ENCODE results near the gene ABCB1. TPM values are rescaled to one million over a fixed set of nuclear protein-coding genes. Genes with fewer than 3 reads are reported as not detected.
"Not testable (repeated sequence)": the region's sequence is repeated elsewhere in the genome, so short reads cannot be mapped to it uniquely, and the experiment has no call there.

ABCB1 gene
- total RNA-seq, 1 donor: 0.86 TPM

DNA sequence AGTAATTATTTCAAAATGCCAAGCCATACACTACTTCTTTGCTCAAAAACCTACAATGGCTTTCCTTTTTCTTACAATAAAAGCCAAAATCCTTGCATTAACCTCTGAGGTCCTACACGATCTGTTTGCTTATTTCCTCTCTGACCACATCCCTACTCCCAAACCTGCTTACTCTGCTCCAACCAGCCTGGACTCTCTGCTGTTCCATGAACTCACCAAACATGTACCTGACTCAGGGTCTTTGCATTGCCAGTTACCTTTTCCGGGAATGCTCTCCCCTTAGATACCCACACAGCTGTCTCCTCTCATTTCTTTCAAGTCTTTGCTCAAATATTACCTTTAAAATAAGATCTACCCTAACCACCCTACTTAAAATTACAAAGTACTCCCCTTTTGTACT, 127.5 kb downstream of the ABCB1 start:
- H3K4me3 ChIP-seq (ENCODE audit: low read depth, low read length): no peak overlapping the region
- DNase-seq (ENCODE audit: low read depth): no peak
- TF ChIP-seq, protein P1, sequence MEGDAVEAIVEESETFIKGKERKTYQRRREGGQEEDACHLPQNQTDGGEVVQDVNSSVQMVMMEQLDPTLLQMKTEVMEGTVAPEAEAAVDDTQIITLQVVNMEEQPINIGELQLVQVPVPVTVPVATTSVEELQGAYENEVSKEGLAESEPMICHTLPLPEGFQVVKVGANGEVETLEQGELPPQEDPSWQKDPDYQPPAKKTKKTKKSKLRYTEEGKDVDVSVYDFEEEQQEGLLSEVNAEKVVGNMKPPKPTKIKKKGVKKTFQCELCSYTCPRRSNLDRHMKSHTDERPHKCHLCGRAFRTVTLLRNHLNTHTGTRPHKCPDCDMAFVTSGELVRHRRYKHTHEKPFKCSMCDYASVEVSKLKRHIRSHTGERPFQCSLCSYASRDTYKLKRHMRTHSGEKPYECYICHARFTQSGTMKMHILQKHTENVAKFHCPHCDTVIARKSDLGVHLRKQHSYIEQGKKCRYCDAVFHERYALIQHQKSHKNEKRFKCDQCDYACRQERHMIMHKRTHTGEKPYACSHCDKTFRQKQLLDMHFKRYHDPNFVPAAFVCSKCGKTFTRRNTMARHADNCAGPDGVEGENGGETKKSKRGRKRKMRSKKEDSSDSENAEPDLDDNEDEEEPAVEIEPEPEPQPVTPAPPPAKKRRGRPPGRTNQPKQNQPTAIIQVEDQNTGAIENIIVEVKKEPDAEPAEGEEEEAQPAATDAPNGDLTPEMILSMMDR (IDR thresholded peaks at IDR 0.05; ENCODE audit: insufficient read depth, low read depth, low read length): no peak

GRCh38 chr7:87471473-87471872, 129.2 kb downstream of the ABCB1 start:
- no peak overlapping the region for H3K4me3 ChIP-seq (ENCODE audit: low read depth, low read length)
- TF ChIP-seq, protein P1 (IDR thresholded peaks at IDR 0.05; ENCODE audit: insufficient read depth, low read depth, low read length): no peak
- no peak for DNase-seq (ENCODE audit: low read depth)

GRCh38 chr7:87469204-87469603, 131.5 kb downstream of the ABCB1 start:
- DNase-seq (ENCODE audit: low read depth): not testable (repeated sequence)

DNA sequence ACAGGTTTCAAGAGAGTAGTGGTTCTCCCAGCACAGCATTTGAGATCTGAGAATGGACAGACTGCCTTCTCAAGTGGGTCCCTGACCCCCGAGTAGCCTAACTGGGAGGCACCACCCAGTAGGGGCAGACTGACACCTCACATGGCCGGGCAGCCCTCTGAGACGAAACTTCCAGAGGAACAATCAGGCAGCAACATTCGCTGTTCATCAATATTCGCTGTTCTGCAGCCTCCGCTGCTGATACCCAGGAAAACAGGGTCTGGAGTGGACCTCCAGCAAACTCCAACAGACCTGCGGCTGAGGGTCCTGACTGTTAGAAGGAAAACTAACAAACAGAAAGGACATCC, 135.2 kb downstream of the ABCB1 start:
- not testable (repeated sequence) for DNase-seq (ENCODE audit: low read depth); H3K4me3 ChIP-seq (ENCODE audit: low read depth, low read length)

More at GRCh38 chr7:87469204-87469603, 131.5 kb downstream of the ABCB1 start:
- not testable (repeated sequence) for H3K4me3 ChIP-seq (ENCODE audit: low read depth, low read length)

- H3K4me3 ChIP-seq (ENCODE audit: low read depth, low read length); DNase-seq (ENCODE audit: low read depth): not testable (repeated sequence)
These were observed 135.7 kb downstream of the ABCB1 start for GRCh38 chr7:87464830-87465533.

DNA sequence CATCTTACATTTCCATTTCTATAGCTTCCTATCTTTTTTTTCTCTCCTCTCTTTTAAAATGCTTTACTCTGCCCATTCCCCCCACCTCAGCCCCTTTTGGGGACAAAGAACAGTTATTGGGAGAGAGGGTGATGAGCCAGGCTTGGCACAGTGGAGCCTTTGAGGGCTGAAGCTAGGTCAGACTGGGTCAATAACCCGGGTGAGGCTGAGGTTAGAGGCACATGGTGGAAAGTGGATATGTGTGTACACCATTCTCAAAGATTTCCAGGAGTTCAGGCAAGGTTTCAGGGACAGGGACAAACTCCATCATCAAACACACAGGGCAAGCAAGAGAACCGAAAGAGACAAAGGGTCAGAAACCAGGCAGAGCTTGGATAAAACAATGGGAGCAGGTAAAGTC, 136.7 kb downstream of the ABCB1 start:
- no peak for DNase-seq (ENCODE audit: low read depth)
- TF ChIP-seq, protein P1 (IDR thresholded peaks at IDR 0.05; ENCODE audit: insufficient read depth, low read depth, low read length): no peak
- no peak overlapping the region for H3K4me3 ChIP-seq (ENCODE audit: low read depth, low read length)

GRCh38 chr7:87460444-87460843, 140.2 kb downstream of the ABCB1 start:
- DNase-seq (ENCODE audit: low read depth); H3K4me3 ChIP-seq (ENCODE audit: low read depth, low read length): not testable (repeated sequence)

GRCh38 chr7:87459941-87460340, 140.7 kb downstream of the ABCB1 start:
- no peak overlapping the region for H3K4me3 ChIP-seq (ENCODE audit: low read depth, low read length)
- TF ChIP-seq, protein P1 (IDR thresholded peaks at IDR 0.05; ENCODE audit: insufficient read depth, low read depth, low read length): no peak
- no peak for DNase-seq (ENCODE audit: low read depth)

GRCh38 chr7:87458148-87458547, 142.5 kb downstream of the ABCB1 start:
- TF ChIP-seq, protein P1 (IDR thresholded peaks at IDR 0.05; ENCODE audit: insufficient read depth, low read depth, low read length): no peak
- DNase-seq (ENCODE audit: low read depth): no peak
- H3K4me3 ChIP-seq (ENCODE audit: low read depth, low read length): no peak overlapping the region
